ENCODE results near the gene TECTA. TPM values are rescaled to one million over a fixed set of nuclear protein-coding genes. Genes with fewer than 3 reads are reported as not detected.

TECTA gene
- total RNA-seq, 1 experiment from 2014 or later, result 0.15 TPM

GRCh38 chr11:121211626-121212025, 110.6 kb downstream of the TECTA start:
- H3K27me3 ChIP-seq (ENCODE audit: control insufficient read depth, insufficient read depth, low read length), result peaks cover 21% of the 10 kb centered on the region
- H3K27ac ChIP-seq (ENCODE audit: low read length), result no peak overlapping the region
- TF ChIP-seq CTCF (IDR thresholded peaks at IDR 0.05) (no peak), REST (IDR thresholded peaks at IDR 0.05; ENCODE audit: insufficient read depth in 1 of 2, low read depth in 2 of 2, low read length in 1 of 2) (no peak), POLR2AphosphoS5 (IDR thresholded peaks at IDR 0.05; ENCODE audit: low read depth, low read length) (no peak), SIN3A (IDR thresholded peaks at IDR 0.05; ENCODE audit: borderline replicate concordance, insufficient read depth, low read depth, low read length) (no peak), TCF7L2 (IDR thresholded peaks at IDR 0.05; ENCODE audit: low read depth, low read length) (no peak)
- ChIA-PET POLR2A (no interaction called here), CTCF (interaction anchor here (0.5 kb wide), 1 partner anchor 351 kb away, joined by 3 read pairs; no protein-coding TSS in a partner anchor)
- no peak overlapping the region for H3K4me3 ChIP-seq (ENCODE audit: low read depth in 2 of 2, low read length in 2 of 2)
- intact Hi-C loops (cut with micrococcal nuclease; ENCODE audit: unreplicated experiment) (no loop called here), in situ Hi-C loops (cut with HindIII; ENCODE audit: low pct_unique_long_range_greater_than_20kb, low sequenced_read_pairs) (no loop called here)
- BruUV-seq (replicated peaks), result no TSS peak
- no peaks in the 10 kb centered on the region for H3K9me3 ChIP-seq (ENCODE audit: control insufficient read depth, insufficient read depth, low read depth, low read length)
- DNase-seq (ENCODE audit: low read depth, low spot score) (no peak), ATAC-seq (no peak)
- H3K4me1 ChIP-seq (ENCODE audit: control insufficient read depth, insufficient read depth, low read length), result no peaks in the 10 kb centered on the region
- no peaks in the 10 kb centered on the region for H3K36me3 ChIP-seq (ENCODE audit: control insufficient read depth, insufficient read depth, low read length)

DNA sequence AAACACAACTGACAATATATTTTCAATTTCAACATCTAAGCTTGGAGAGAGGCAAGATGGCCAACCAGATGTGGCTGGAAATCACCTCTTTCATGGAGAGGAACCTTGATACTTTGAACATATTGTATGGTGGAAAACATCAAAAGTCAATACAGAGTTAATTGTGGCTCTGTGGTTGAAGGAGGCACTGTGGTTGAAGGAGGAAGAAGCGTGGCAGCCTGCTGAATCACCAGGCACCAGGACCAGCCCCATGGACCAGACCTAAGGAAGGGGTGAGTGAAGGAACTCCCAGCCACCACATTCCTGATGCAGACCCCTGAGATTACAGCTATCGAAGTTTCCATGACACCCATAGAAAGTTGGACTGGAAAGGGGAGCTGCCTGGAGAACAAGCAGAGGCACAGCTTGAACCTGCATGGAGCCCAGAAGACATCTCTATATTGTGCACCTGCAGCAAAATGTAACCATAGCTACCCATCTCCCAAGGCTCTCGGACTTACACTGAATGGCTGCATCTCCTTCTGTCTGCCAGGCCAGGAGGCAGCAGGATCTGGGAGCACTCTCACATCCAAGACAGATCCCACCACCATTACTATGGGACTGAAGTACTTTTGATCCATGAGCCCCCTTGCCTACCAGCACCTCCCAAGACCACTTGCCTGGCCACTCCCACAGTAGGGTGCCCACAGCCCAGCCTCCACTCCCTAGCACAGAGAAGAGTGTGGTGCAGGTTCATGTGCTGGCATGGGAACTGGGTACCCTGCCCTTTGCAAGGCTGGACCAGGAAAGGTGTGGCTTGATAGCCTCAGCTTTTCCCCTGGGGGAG, 111.7 kb downstream of the TECTA start:
- intact Hi-C loops (cut with micrococcal nuclease; ENCODE audit: unreplicated experiment), result no loop called here
- Histone ChIP-seq H3K4me3 (ENCODE audit: low read depth in 2 of 2, low read length in 2 of 2) (no peak overlapping the region), H3K9me3 (ENCODE audit: control insufficient read depth, insufficient read depth, low read depth, low read length) (no peaks in the 10 kb centered on the region), H3K27me3 (ENCODE audit: control insufficient read depth, insufficient read depth, low read length) (peaks cover 12% of the 10 kb centered on the region; the same call in 1 of the 2 replicates), H3K4me1 (ENCODE audit: control insufficient read depth, insufficient read depth, low read length) (no peaks in the 10 kb centered on the region), H3K27ac (ENCODE audit: low read length) (no peak overlapping the region), H3K36me3 (ENCODE audit: control insufficient read depth, insufficient read depth, low read length) (no peaks in the 10 kb centered on the region)
- in situ Hi-C loops (cut with HindIII; ENCODE audit: low pct_unique_long_range_greater_than_20kb, low sequenced_read_pairs), result no loop called here
- ChIA-PET POLR2A (no interaction called here), CTCF (no interaction called here)
- BruUV-seq (replicated peaks), result no TSS peak
- TF ChIP-seq SIN3A (IDR thresholded peaks at IDR 0.05; ENCODE audit: borderline replicate concordance, insufficient read depth, low read depth, low read length) (no peak), TCF7L2 (IDR thresholded peaks at IDR 0.05; ENCODE audit: low read depth, low read length) (no peak), CTCF (IDR thresholded peaks at IDR 0.05) (no peak), POLR2AphosphoS5 (IDR thresholded peaks at IDR 0.05; ENCODE audit: low read depth, low read length) (no peak), REST (IDR thresholded peaks at IDR 0.05; ENCODE audit: insufficient read depth in 1 of 2, low read depth in 2 of 2, low read length in 1 of 2) (no peak)
- DNase-seq (ENCODE audit: low read depth, low spot score), result no peak
- no peak for ATAC-seq
